ENCODE results near the gene CNOT4.

Gene CNOT4

GRCh38 chr7:135316648-135317313 lies 193.1 kb downstream of the CNOT4 start:
- H3K9me3 ChIP-seq (ENCODE audit: insufficient read depth, low read length, severe bottlenecking) = no peaks in the 10 kb centered on the region
- no peaks in the 10 kb centered on the region for H3K79me2 ChIP-seq (ENCODE audit: insufficient read depth, low read length)
- no peak overlapping the region for H3K9ac ChIP-seq (ENCODE audit: low read depth, low read length)
- H4K20me1 ChIP-seq (ENCODE audit: insufficient read depth, low read length) = no peaks in the 10 kb centered on the region
- H3K27me3 ChIP-seq (ENCODE audit: insufficient read depth, low read length, poor library complexity) = peaks cover 2% of the 10 kb centered on the region
- DNase-seq (no peak), ATAC-seq (ENCODE audit: insufficient read depth, low read depth) (no peak)
- no peak overlapping the region for H2AFZ ChIP-seq (ENCODE audit: low read depth, low read length)
- H3K4me1 ChIP-seq (ENCODE audit: insufficient read depth, low read length) = no peaks in the 10 kb centered on the region
- H3K27ac ChIP-seq (ENCODE audit: low read length) = no peak overlapping the region
- H3K4me3 ChIP-seq (ENCODE audit: low read depth in 1 of 2, low read length in 2 of 2) = no peak overlapping the region
- no peaks in the 10 kb centered on the region for H3K36me3 ChIP-seq (ENCODE audit: insufficient read depth, low read length)
- no peak for TF ChIP-seq EZH2 (IDR thresholded peaks at IDR 0.05; ENCODE audit: borderline replicate concordance, low read depth, low read length, severe bottlenecking)
- TF ChIP-seq, protein P1, sequence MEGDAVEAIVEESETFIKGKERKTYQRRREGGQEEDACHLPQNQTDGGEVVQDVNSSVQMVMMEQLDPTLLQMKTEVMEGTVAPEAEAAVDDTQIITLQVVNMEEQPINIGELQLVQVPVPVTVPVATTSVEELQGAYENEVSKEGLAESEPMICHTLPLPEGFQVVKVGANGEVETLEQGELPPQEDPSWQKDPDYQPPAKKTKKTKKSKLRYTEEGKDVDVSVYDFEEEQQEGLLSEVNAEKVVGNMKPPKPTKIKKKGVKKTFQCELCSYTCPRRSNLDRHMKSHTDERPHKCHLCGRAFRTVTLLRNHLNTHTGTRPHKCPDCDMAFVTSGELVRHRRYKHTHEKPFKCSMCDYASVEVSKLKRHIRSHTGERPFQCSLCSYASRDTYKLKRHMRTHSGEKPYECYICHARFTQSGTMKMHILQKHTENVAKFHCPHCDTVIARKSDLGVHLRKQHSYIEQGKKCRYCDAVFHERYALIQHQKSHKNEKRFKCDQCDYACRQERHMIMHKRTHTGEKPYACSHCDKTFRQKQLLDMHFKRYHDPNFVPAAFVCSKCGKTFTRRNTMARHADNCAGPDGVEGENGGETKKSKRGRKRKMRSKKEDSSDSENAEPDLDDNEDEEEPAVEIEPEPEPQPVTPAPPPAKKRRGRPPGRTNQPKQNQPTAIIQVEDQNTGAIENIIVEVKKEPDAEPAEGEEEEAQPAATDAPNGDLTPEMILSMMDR (IDR thresholded peaks at IDR 0.05; ENCODE audit: borderline replicate concordance, extremely low read depth, low read length, poor library complexity, severe bottlenecking) = no peak
- no peak overlapping the region for H3K4me2 ChIP-seq (ENCODE audit: insufficient read depth, low read length)

- ATAC-seq (ENCODE audit: insufficient read depth, low read depth) = no peak
- no peak overlapping the region for H3K4me2 ChIP-seq (ENCODE audit: insufficient read depth, low read length)
- no peak overlapping the region for H3K4me3 ChIP-seq (ENCODE audit: low read depth in 1 of 2, low read length in 2 of 2)
- no peak overlapping the region for H3K27ac ChIP-seq (ENCODE audit: low read length)
- TF ChIP-seq, protein P1 (IDR thresholded peaks at IDR 0.05; ENCODE audit: borderline replicate concordance, extremely low read depth, low read length, poor library complexity, severe bottlenecking) = no peak
- no peak for TF ChIP-seq EZH2 (IDR thresholded peaks at IDR 0.05; ENCODE audit: borderline replicate concordance, low read depth, low read length, severe bottlenecking)
- H3K9ac ChIP-seq (ENCODE audit: low read depth, low read length) = no peak overlapping the region
- no peak for DNase-seq
- no peaks in the 10 kb centered on the region for H4K20me1 ChIP-seq (ENCODE audit: insufficient read depth, low read length)
- H3K36me3 ChIP-seq (ENCODE audit: insufficient read depth, low read length) = no peaks in the 10 kb centered on the region
- H3K4me1 ChIP-seq (ENCODE audit: insufficient read depth, low read length) = no peaks in the 10 kb centered on the region
- H2AFZ ChIP-seq (ENCODE audit: low read depth, low read length) = no peak overlapping the region
- H3K27me3 ChIP-seq (ENCODE audit: insufficient read depth, low read length, poor library complexity) = peaks cover 2% of the 10 kb centered on the region
- no peaks in the 10 kb centered on the region for H3K79me2 ChIP-seq (ENCODE audit: insufficient read depth, low read length)
- no peaks in the 10 kb centered on the region for H3K9me3 ChIP-seq (ENCODE audit: insufficient read depth, low read length, severe bottlenecking)
Observed at GRCh38 chr7:135313971-135314370, 195.9 kb downstream of the CNOT4 start.

Data from DND-41 (cell line).